SK-N-MC (cell line): ENCODE data around the gene ZMIZ2.
"Not testable (repeated sequence)": the region's sequence is repeated elsewhere in the genome, so short reads cannot be mapped to it uniquely, and the experiment has no call there.

Source experiments
- DNase-seq: peaks from one replicate; pipeline ENCODE4 v3.0.0-alpha.2; 2011; ENCODE audit warnings: low read depth, low spot score
- H3K27ac ChIP-seq: fragments of 200-600 bp; sonication (generic); 2 replicates; pipeline ENCODE4 v1.5.1; 2016; ENCODE audit warnings: mixed run types
- H3K36me3 ChIP-seq: fragments of 200-600 bp; sonication (generic); 2 replicates; pipeline ENCODE4 v1.6.1; 2017; ENCODE audit warnings: antibody characterized with exemption, low read length, mixed read lengths; ENCODE audit not compliant: insufficient read depth
- H3K4me3 ChIP-seq: fragments of 200-600 bp; sonication (generic); 2 replicates; pipeline ENCODE4 v1.5.1; 2016
- H3K9ac ChIP-seq: fragments of 200-600 bp; sonication (generic); 2 replicates; pipeline ENCODE4 v1.8.0; 2017; ENCODE audit warnings: mixed run types, mixed read lengths; ENCODE audit not compliant: insufficient read length
- H3K9me3 ChIP-seq: fragments of 200-600 bp; sonication (generic); 2 replicates; pipeline ENCODE4 v1.6.1; 2017; ENCODE audit warnings: low read depth, mild to moderate bottlenecking, antibody characterized with exemption, low read length, moderate library complexity, mixed read lengths
- EZH2 ChIP-seq: fragments of 200-600 bp; sonication (generic); IDR thresholded peaks from one replicate; pipeline ENCODE4 v1.6.1; 2017; ENCODE audit warnings: antibody characterized with exemption
- FOXP2 ChIP-seq: optimal IDR thresholded peaks from 2 replicates; pipeline ENCODE3; 2011; ENCODE audit warnings: mild to moderate bottlenecking, moderate library complexity; ENCODE audit not compliant: insufficient read depth; ENCODE audit errors: extremely low read length, control extremely low read depth
- POLR2AphosphoS5 ChIP-seq: IDR thresholded peaks from 2 replicates; pipeline ENCODE4 v1.6.1; 2012; ENCODE audit warnings: mild to moderate bottlenecking, low read depth, low read length, borderline replicate concordance

Gene ZMIZ2

DNA sequence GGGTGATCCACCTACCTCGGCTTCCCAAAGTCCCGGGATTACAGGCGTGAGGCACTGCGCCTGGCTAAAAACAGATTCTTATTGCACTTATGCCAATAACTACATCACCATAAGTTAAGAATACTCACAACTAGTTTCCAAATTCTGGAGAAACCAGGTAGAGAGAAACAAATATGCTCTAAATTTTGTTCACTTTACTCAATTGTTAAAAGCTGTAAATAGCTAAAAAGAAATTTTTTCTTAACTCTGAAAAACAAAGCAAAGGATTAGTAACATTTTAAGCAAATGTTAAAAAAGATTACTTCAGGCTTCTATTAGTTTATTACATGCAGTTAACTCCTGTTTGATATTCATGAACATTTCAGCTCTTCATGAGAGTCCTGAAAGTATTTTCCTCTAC is 28.3 kb upstream of the ZMIZ2 start:
- Histone ChIP-seq H3K9ac (no peak overlapping the region), H3K36me3 (no peaks in the 10 kb centered on the region), H3K9me3 (no peaks in the 10 kb centered on the region), H3K27ac (no peak overlapping the region), H3K4me3 (no peak overlapping the region)
- DNase-seq: no peak
- TF ChIP-seq FOXP2 (no peak), EZH2 (no peak), POLR2AphosphoS5 (no peak)

GRCh38 chr7:44724276-44724675 is 24.4 kb upstream of the ZMIZ2 start:
- Histone ChIP-seq H3K9me3 (no peaks in the 10 kb centered on the region), H3K4me3 (no peak overlapping the region), H3K27ac (no peak overlapping the region), H3K36me3 (no peaks in the 10 kb centered on the region), H3K9ac (no peak overlapping the region)
- TF ChIP-seq FOXP2 (no peak), POLR2AphosphoS5 (no peak), EZH2 (no peak)
- DNase-seq: no peak

DNA sequence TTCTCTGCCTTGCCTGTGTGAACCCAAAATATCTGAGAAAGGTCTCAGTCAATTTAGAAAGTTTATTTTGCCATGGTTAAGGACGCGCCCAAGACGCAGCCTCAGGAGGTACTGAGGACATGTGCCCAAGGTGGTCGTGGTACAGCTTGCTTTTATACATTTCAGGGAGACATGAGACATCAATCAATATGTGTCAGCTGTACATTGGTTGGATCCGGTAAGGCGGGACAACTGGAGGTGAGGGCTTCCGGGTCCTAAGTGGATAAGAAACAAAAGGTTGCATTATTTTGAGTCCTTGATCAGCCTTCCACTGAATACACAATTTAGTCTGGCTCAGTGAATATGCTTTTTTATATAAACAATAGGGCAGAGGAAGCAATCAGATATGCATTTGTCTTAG is 22.4 kb upstream of the ZMIZ2 start:
- DNase-seq, H3K36me3 ChIP-seq, H3K27ac ChIP-seq, H3K9ac ChIP-seq, H3K9me3 ChIP-seq, H3K4me3 ChIP-seq: not testable (repeated sequence)

DNA sequence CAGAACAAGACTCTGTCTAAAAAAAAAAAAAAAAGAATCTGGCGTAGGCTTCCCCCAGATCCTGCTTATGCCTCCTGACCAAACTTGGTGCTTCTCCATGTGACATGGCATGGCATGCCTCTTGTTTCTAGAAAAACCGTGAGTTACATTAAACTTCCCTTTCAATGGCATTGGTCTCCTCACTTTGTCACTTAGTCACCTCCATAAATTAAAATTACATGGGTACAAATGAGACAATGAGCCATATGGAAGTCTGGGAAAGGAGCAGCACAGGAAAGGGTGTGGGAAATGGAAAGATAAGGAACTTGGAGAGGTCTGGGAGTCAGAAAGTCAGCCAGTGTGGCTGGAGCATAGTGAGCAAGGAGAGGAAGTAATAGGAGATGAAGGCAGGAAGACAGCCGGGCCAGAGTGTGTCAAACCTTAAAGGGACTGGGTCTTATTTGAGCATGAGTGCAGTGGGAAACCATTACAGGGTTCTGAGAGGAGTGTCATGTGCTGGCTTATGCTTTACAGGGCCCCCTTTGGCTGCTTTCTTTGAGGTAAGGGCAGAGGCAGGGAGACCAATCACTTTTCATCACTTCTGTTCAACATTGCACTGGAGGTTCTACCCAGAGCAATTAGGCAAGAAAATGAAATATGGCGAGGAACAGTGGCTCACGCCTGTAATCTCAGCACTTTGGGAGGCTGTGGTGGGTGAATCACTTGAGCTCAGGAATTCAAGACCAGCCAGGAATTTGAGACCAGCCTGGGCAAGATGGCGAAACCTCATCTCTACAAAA is 21.3 kb upstream of the ZMIZ2 start:
- H3K27ac ChIP-seq: no peak overlapping the region
- H3K4me3 ChIP-seq: no peak overlapping the region
- H3K9ac ChIP-seq: no peak overlapping the region
- no peak for TF ChIP-seq POLR2AphosphoS5
- no peak for TF ChIP-seq FOXP2
- TF ChIP-seq EZH2: no peak
- DNase-seq: no peak
- H3K9me3 ChIP-seq: no peaks in the 10 kb centered on the region
- H3K36me3 ChIP-seq: no peaks in the 10 kb centered on the region

GRCh38 chr7:44727937-44728262 is 20.7 kb upstream of the ZMIZ2 start:
- H3K27ac ChIP-seq: no peak overlapping the region
- H3K4me3 ChIP-seq: no peak overlapping the region
- no peak for TF ChIP-seq EZH2
- TF ChIP-seq FOXP2: no peak
- TF ChIP-seq POLR2AphosphoS5: no peak
- no peaks in the 10 kb centered on the region for H3K36me3 ChIP-seq
- H3K9me3 ChIP-seq: no peaks in the 10 kb centered on the region
- no peak overlapping the region for H3K9ac ChIP-seq
- no peak for DNase-seq

DNA sequence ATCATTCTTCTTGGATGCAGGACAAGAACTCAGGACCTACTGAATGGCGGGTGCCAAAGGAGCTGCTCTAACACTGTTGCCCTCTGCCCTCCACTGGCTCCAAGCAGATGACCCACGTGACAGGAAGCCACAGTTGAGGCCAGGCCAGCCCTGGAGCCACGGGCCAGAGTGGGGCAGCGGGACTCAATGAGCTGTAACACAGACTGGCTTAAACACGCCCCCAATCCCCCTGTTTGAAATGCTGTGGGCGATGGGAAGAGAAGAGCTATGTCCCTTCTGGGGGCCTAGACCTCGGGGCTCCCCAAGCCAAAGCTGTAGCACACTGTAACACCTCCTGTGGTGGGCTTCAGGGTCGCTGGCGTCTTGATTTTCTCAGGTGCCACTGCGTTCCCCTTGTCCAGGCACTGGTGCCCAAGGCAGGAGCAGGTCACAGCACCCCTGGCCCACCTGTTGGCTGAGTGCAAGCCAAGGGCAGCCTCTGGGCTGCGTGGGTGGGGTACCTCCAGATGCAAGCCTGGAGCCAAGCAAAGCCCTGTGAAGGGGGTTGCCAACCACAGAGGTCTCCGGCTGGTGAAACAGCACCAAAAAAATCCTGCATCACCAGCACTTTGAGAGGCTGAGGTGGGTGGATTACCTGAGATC is 18.6 kb upstream of the ZMIZ2 start:
- H3K36me3 ChIP-seq: no peaks in the 10 kb centered on the region
- DNase-seq: no peak
- no peak overlapping the region for H3K27ac ChIP-seq
- no peak overlapping the region for H3K9ac ChIP-seq
- H3K4me3 ChIP-seq: no peak overlapping the region
- H3K9me3 ChIP-seq: no peaks in the 10 kb centered on the region
- no peak for TF ChIP-seq POLR2AphosphoS5
- TF ChIP-seq EZH2: no peak
- no peak for TF ChIP-seq FOXP2

- DNase-seq, H3K9ac ChIP-seq, H3K4me3 ChIP-seq, H3K36me3 ChIP-seq, H3K27ac ChIP-seq, H3K9me3 ChIP-seq: not testable (repeated sequence)
These were observed 15.7 kb upstream of the ZMIZ2 start for GRCh38 chr7:44732971-44733370.

DNA sequence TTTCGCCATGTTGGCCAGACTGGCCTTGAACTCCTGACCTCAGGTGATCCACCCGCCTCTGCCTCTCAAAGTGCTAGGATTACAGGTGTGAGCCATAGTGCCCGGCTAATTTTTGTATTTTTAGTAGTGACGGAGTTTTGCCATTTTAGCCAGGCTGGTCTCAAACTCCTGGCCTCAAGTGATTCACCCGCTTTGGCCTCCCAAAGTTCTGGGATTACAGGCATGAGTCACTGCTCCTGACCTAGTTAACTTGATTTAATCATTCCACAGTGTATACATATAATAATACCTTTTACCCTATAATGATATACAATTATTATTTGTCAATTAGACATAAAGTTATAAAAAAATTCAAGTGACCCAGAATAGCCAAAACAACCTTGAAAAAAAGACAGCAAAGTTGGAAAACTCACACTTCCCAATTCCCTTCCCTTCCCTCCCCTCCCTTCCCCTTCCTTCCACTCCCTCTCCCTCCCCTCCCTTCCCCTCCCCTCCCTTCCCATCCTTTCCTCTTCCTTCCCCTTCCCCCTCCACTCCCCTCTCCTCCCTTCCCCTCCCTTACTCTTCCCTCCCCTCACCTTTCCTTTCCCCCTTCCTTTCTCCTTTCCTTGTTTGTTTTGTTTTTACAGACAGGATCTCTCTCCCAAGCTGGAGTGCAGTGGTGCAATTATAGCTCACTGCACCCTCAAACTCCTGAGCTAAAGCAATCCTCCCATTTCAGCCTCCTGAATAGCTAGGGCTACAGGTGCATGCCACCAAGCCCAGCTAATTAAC is 14.8 kb upstream of the ZMIZ2 start:
- no peaks in the 10 kb centered on the region for H3K9me3 ChIP-seq
- H3K9ac ChIP-seq: no peak overlapping the region
- DNase-seq: no peak
- no peaks in the 10 kb centered on the region for H3K36me3 ChIP-seq
- TF ChIP-seq POLR2AphosphoS5 (no peak), EZH2 (no peak), FOXP2 (no peak)
- H3K27ac ChIP-seq: no peak overlapping the region
- H3K4me3 ChIP-seq: no peak overlapping the region
